Activated effector memory CD4-positive, alpha-beta T cell treated with anti-CD3 and anti-CD28 coated beads, Interleukin-2, amount 50 U/mL, for 16 hours (primary cell): ENCODE data around the gene PRR22.

Source experiments
- DNase-seq: peaks from one replicate; pipeline ENCODE4 v3.0.0-alpha.2; 2020

Gene PRR22

GRCh38 chr19:5784581-5785147 is at the start of gene PRR22:
Gene PRR22 (minus strand): TSS chr19:5784746. CDS start chr19:5784660, 86 bp downstream.
- no peak for DNase-seq

DNA sequence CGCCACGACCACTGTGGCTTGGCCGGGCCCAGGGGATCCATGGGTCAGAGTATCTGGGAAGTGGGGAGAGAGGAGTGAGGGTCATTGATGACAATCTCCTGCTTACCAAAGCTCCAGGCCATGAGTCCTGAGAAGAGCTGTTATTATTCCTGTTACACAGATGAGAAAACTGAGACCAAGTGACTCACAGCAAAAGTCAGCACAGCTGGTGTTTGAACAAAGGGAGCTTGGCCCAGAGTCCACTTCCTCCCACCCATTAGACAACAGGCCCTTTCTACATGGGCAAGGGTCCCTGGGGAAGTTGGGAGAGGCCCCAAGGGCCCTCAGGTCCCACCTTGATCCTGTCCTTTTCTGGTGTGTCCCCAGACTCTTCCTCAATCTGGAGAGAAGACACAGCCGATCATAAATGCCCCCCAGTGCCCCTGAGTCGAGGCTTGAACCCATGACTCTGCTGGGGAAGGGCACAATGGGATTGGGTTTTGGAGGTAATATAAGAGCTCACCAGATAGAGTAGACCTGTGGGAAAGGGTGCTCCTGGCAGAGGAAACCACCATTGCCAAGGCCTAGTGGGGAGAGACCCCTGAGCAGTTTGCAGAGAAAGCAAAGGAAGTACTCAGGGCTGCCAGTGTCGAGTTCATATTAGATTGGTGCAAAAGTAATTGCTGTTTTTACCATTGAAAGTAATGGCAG is 48.1 kb upstream of the PRR22 start:
- DNase-seq: no peak

- DNase-seq: no peak
Observed at GRCh38 chr19:5832061-5832460, 47.5 kb upstream of the PRR22 start.

- no peak for DNase-seq
Observed at GRCh38 chr19:5831159-5831558, 46.6 kb upstream of the PRR22 start.

GRCh38 chr19:5829567-5830310 is 45.2 kb upstream of the PRR22 start:
- DNase-seq: no peak

DNA sequence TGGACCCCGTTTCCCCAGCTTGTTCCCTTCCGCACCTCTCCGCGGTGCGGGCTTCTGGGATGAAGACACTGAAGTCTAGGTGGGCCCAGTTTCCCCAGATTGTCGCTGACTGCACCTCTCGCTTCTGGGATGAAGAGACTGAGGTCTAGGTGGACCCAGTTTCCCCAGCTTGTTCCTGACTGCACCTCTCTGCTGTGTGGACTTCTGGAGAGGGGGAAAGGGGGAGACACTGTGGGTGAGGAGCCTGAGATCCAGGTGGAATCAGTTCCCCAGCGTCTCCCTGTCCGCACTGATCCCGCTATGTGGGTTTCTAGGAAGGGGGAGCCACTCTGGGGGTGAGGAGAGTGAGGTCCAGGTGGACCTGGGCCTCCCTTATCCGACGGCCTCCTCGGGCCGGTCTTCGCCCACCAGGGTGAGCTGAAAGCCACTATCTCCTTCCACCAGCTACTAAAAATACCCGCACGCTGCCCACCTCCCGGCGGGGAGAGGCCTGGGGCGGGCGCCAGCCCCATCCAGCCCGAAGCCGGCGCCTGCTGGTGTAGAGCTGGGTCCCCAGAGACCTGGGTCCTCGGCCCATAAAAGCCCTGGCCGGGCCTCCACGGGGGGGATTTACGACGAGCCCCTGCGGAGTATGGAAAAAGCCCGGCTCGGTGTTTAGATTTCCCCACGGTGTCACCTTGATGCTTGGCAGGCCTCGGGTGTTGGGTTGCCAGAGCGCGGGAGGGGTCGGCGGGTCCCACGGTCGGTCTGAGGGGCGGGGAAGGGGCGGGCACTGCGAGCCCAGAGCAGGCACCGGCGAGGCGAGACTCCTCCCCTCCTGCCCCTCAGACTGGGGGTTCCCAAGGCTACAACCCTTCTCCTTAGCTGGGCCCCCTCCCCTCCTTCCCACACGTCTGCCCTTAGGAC is 44.4 kb upstream of the PRR22 start:
- no peak for DNase-seq

GRCh38 chr19:5827891-5828660 is 43.5 kb upstream of the PRR22 start:
- peak; percentile 97 for DNase-seq

- no peak for DNase-seq
Observed at GRCh38 chr19:5827342-5827890, 42.9 kb upstream of the PRR22 start.

GRCh38 chr19:5826531-5827341 is 42.2 kb upstream of the PRR22 start:
- peak; percentile 69 for DNase-seq

GRCh38 chr19:5825178-5825577 is 40.6 kb upstream of the PRR22 start:
- no peak for DNase-seq

DNA sequence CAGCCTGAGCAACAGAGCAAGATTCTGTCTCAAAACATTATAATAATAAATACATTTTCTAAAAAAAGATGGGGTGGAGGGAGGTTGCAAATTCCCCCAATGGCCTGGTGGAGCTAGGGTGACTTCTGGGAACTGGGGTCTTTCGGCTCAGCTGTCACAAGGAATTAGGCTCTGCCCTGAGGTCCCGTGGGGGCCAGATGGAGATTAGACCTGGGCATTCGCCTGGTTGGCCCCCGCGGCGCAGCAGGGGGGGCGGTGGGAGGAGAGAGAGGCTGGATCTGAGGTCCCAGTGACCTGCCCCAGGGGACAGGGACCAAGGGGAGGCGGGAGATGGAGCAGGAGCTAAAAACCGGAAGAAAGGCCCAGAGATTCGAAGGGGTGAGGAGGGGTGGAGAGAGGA is 40.2 kb upstream of the PRR22 start:
- no peak for DNase-seq

DNA sequence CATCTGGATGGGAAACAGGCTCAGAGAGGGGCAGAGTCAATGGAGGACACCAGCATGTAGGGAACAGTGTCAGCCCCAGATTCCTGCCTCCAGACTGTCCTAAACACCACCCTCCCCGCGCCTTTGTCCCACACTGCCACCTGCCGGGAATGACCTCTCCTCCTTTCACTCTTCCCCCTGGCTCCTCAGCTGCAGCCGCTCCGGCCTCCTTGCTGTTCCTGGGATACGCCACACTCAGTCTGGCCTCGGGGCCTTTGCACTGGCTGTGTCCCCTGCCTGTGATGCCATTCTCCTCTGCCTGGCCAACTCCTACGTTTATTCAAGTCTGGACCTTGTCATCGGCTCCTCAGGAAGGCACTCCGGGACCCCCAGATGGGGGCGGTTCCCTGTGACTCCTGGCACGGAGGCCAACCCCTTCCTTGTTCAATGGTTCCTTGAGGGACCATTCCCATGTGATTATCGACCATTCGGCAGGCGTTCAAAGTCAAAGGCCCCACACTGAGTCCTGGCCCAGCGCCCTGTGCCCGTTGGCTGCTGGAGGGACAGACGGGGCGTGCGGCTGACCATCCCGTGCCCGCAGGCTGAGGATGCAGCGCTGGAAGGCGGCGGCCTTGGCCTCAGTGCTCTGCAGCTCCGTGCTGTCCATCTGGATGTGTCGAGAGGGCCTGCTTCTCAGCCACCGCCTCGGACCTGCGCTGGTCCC is 39.2 kb upstream of the PRR22 start:
- DNase-seq: no peak

- DNase-seq: no peak
Observed at GRCh38 chr19:5822181-5822844, 37.8 kb upstream of the PRR22 start.

- DNase-seq: no peak
Observed at GRCh38 chr19:5821521-5822180, 37.1 kb upstream of the PRR22 start.

- DNase-seq: no peak
Observed at GRCh38 chr19:5820785-5821184, 36.2 kb upstream of the PRR22 start.

GRCh38 chr19:5818594-5818993 is 34.0 kb upstream of the PRR22 start:
- no peak for DNase-seq

DNA sequence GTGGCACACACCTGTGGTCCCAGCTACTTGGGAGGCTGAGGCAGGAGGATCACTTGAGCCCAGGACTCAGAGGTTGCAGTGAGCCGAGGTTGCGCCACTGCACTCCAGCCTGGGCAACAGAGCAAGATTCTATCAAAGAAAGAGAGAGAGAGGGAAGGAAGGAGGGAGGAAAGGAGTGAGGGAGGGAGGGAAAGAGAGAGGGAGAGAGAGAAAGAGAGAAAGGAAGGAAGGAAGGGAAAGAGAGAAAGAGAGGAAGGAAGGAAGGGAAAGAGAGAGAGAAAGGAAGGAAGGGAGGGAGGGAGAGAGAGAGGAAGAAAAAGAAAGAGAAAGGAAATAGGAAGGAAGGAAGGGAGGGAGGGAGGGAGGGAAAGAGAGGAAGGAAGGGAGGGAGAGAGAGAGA is 32.7 kb upstream of the PRR22 start:
- DNase-seq: no peak

DNA sequence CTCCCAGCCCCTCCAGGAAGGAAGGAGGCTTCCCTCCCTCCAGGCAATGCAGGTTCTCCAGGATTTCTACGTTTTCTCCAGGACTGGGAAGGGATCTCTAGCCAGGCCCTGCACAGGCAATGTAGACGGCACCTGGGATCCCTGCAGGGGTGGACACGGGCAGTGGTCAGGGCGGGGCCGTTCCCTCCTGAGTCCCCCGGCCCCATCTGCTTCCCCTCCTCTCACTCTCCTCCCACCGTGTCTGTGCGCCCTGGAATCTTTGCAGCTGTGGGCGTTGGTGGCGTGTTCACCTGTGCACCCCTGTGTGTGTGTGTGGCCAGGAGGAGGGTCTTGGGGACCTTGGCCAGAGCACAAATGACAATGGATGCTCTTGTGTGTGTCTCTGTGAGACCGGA is 30.3 kb upstream of the PRR22 start:
- DNase-seq: no peak

DNA sequence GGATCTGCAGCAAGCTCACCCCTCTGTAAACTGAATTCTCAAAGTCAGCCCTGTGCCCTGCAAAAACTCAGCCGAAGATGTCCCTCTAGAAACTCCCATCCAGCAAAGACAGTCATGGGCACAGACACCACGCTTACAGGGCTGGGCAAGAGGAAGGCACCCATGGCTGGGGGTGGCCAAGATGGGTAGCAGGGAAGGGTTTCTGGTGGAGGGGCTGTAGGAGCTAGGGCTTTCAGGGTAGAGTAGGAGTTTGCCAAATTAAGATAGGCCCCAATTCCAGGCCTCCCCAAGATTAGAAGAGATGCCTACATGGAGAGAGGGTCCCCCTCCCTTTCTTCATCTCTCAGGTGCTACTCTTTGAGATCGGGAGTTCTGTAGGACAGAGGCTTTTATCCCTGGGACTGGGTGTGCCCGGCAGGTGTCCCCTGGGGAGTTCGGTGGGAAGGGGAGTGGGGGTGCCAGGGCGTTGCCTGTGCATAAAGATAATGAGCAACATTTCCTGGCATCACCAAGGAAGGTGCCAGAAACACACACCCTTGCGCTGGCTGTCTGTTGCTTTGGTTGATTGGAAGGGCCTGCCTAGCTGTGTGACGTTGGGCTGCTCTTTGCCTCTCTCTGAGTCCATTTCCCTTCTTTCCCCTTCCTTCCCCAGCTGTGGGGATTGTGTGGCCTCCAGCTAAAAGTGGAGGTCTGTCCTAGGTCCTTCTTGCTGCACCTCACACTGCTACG is 29.7 kb upstream of the PRR22 start:
- no peak for DNase-seq
